SK-N-SH treated with all-trans-retinoic acid at 6 μM for 48 hours (cell line): Measurements from ENCODE around the gene FZD7.

Source experiments
- ATAC-seq: fragments of 200-7000 bp; cut with Tn5 transposase; 3 replicates; pipeline ENCODE4 v1.9.1; 2020; ENCODE audit warnings: mild to moderate bottlenecking, moderate library complexity
- ARNTL ChIP-seq: fragments of 450-650 bp; formaldehyde crosslinking; IDR thresholded peaks from 2 replicates; pipeline ENCODE4 v1.5.0; 2020; ENCODE audit warnings: low read depth, mild to moderate bottlenecking, moderate library complexity, borderline replicate concordance
- BACH2 ChIP-seq: fragments of 250-450 bp; sonication (Bioruptor Pico); IDR thresholded peaks from 2 replicates; pipeline ENCODE4 v1.9.0; 2021; ENCODE audit warnings: mild to moderate bottlenecking, borderline replicate concordance
- CSDC2 ChIP-seq: fragments of 250-450 bp; sonication (Bioruptor Pico); IDR thresholded peaks from 2 replicates; pipeline ENCODE4 v1.5.0; 2020; ENCODE audit warnings: mild to moderate bottlenecking, moderate library complexity
- ESRRG ChIP-seq: fragments of 250-450 bp; sonication (Bioruptor Pico); IDR thresholded peaks from 2 replicates; pipeline ENCODE4 v1.6.1; 2021; ENCODE audit warnings: mild to moderate bottlenecking
- GLIS3 ChIP-seq: fragments of 250-450 bp; sonication (Bioruptor Pico); IDR thresholded peaks from 2 replicates; pipeline ENCODE4 v1.5.0; 2020; ENCODE audit warnings: mild to moderate bottlenecking, moderate library complexity
- ISL1 ChIP-seq: fragments of 250-450 bp; sonication (Bioruptor Pico); IDR thresholded peaks from 2 replicates; pipeline ENCODE4 v2.1.2; 2022; ENCODE audit warnings: mild to moderate bottlenecking, moderate library complexity
- OSR1 ChIP-seq: fragments of 250-450 bp; sonication (Bioruptor Pico); IDR thresholded peaks from 2 replicates; pipeline ENCODE4 v1.8.0; 2022; ENCODE audit warnings: moderate library complexity, mild to moderate bottlenecking, inconsistent platforms
- POU6F1 ChIP-seq: fragments of 250-450 bp; sonication (Bioruptor Pico); IDR thresholded peaks from 2 replicates; pipeline ENCODE4 v1.8.0; 2021; ENCODE audit warnings: low read depth, mild to moderate bottlenecking, moderate library complexity, borderline replicate concordance
- PPARA ChIP-seq: fragments of 250-450 bp; sonication (Bioruptor Pico); IDR thresholded peaks from 2 replicates; pipeline ENCODE4 v1.5.0; 2020; ENCODE audit warnings: mild to moderate bottlenecking, borderline replicate concordance
- RARB ChIP-seq: fragments of 250-450 bp; sonication (Bioruptor Pico); IDR thresholded peaks from 2 replicates; pipeline ENCODE4 v1.8.0; 2021; ENCODE audit warnings: mild to moderate bottlenecking, moderate library complexity
- SNAI2 ChIP-seq: fragments of 250-450 bp; sonication (Bioruptor Pico); IDR thresholded peaks from 2 replicates; pipeline ENCODE4 v1.5.0; 2020; ENCODE audit warnings: mild to moderate bottlenecking, moderate library complexity
- TCF4 ChIP-seq: fragments of 250-450 bp; sonication (Bioruptor Pico); IDR thresholded peaks from 2 replicates; pipeline ENCODE4 v1.8.0; 2021; ENCODE audit warnings: mild to moderate bottlenecking, moderate library complexity, borderline replicate concordance
- TOX ChIP-seq: fragments of 250-450 bp; sonication (Bioruptor Pico); IDR thresholded peaks from 2 replicates; pipeline ENCODE4 v1.8.0; 2021; ENCODE audit warnings: mild to moderate bottlenecking, moderate library complexity, borderline replicate concordance
- ZC3H10 ChIP-seq: fragments of 250-450 bp; sonication (Bioruptor Pico); IDR thresholded peaks from 2 replicates; pipeline ENCODE4 v1.5.1; 2021; ENCODE audit warnings: mild to moderate bottlenecking, moderate library complexity
- ZFP3 ChIP-seq: fragments of 250-450 bp; sonication (Bioruptor Pico); IDR thresholded peaks from 2 replicates; pipeline ENCODE4 v1.5.0; 2020; ENCODE audit warnings: mild to moderate bottlenecking, moderate library complexity
- ZFP30 ChIP-seq: fragments of 450-650 bp; formaldehyde crosslinking; IDR thresholded peaks from 2 replicates; pipeline ENCODE4 v1.5.0; 2022; ENCODE audit warnings: mild to moderate bottlenecking, moderate library complexity
- ZNF565 ChIP-seq: fragments of 450-650 bp; formaldehyde crosslinking; conservative IDR thresholded peaks from 2 replicates; pipeline ENCODE4 v1.5.0; 2020; ENCODE audit warnings: low read depth, mild to moderate bottlenecking, moderate library complexity
- ZNF70 ChIP-seq: fragments of 450-650 bp; formaldehyde crosslinking; IDR thresholded peaks from 2 replicates; pipeline ENCODE4 v1.5.0; 2020; ENCODE audit warnings: mild to moderate bottlenecking, moderate library complexity
- ZNF8 ChIP-seq: fragments of 450-650 bp; formaldehyde crosslinking; IDR thresholded peaks from 2 replicates; pipeline ENCODE4 v1.5.0; 2020; ENCODE audit warnings: mild to moderate bottlenecking, moderate library complexity
- TF ChIP-seq, protein P1 (sequence below): fragments of 250-450 bp; sonication (Bioruptor Pico); IDR thresholded peaks from 2 replicates; pipeline ENCODE4 v1.5.1; 2020; ENCODE audit warnings: low read depth, mild to moderate bottlenecking, moderate library complexity
- TF ChIP-seq, protein P2 (sequence below): fragments of 250-450 bp; sonication (Bioruptor Pico); IDR thresholded peaks from 2 replicates; pipeline ENCODE4 v1.5.0; 2020; ENCODE audit warnings: mild to moderate bottlenecking, moderate library complexity

The FZD7 gene

DNA sequence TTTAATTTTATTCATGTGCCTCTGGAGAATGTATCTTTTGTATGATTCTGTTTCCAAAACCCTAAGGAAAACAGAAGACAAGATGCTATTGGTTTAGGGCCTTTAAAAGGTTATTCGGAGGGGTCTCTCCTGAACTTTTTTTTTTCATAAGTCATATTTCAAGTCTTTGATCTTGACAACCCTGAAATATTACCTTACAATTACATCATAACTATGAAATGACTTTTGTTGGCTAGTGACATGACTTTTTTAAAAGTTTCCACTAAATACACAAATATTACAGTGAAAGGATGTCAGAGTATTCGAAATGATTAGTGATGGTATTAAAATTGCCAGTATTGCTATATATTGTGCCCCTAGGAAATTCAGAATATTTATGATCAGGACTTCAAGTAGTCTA lies 31.8 kb upstream of the FZD7 start:
- TF ChIP-seq, protein P1, sequence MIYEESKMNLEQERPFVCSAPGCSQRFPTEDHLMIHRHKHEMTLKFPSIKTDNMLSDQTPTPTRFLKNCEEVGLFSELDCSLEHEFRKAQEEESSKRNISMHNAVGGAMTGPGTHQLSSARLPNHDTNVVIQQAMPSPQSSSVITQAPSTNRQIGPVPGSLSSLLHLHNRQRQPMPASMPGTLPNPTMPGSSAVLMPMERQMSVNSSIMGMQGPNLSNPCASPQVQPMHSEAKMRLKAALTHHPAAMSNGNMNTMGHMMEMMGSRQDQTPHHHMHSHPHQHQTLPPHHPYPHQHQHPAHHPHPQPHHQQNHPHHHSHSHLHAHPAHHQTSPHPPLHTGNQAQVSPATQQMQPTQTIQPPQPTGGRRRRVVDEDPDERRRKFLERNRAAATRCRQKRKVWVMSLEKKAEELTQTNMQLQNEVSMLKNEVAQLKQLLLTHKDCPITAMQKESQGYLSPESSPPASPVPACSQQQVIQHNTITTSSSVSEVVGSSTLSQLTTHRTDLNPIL (CRISPR knock-in tag), result no peak
- TF ChIP-seq CSDC2 (no peak), ZFP3 (CRISPR knock-in tag) (no peak), SNAI2 (no peak), TOX (CRISPR knock-in tag) (no peak)
- ATAC-seq, result no peak

DNA sequence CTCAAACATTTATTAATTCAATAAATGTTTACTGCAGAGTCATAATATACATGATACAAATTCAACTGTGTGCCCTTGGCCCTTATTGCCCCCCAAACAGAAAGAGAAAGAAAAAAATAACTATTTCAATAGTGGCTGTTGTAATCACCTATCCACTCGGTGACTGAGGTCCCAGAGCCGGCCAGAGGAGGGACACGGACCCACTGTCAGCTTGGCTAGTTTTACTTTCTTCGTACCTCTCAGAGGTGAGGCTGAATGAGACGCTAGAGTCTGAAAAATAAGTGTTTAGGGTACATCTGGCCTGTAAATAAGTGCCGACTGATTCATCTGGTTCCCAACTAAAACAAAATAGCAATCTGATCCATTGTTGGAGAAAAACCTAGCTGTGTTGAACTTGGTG lies 31.3 kb upstream of the FZD7 start:
- no peak for ATAC-seq

GRCh38 chr2:202005272-202005887 lies 28.3 kb upstream of the FZD7 start:
- ATAC-seq, result no peak
- TF ChIP-seq ZFP3 (CRISPR knock-in tag) (no peak), TCF4 (CRISPR knock-in tag) (no peak), SNAI2 (no peak), TOX (CRISPR knock-in tag) (no peak), ZNF8 (no peak), PPARA (CRISPR knock-in tag) (no peak), ZFP30 (CRISPR knock-in tag) (no peak), ESRRG (CRISPR knock-in tag) (no peak), OSR1 (CRISPR knock-in tag) (no peak), POU6F1 (no peak), RARB (CRISPR knock-in tag) (no peak), ARNTL (no peak), ISL1 (CRISPR knock-in tag) (no peak), ZNF565 (no peak), ZC3H10 (CRISPR knock-in tag) (no peak), GLIS3 (no peak), BACH2 (no peak), ZNF70 (CRISPR knock-in tag) (no peak)
- TF ChIP-seq, protein P2, sequence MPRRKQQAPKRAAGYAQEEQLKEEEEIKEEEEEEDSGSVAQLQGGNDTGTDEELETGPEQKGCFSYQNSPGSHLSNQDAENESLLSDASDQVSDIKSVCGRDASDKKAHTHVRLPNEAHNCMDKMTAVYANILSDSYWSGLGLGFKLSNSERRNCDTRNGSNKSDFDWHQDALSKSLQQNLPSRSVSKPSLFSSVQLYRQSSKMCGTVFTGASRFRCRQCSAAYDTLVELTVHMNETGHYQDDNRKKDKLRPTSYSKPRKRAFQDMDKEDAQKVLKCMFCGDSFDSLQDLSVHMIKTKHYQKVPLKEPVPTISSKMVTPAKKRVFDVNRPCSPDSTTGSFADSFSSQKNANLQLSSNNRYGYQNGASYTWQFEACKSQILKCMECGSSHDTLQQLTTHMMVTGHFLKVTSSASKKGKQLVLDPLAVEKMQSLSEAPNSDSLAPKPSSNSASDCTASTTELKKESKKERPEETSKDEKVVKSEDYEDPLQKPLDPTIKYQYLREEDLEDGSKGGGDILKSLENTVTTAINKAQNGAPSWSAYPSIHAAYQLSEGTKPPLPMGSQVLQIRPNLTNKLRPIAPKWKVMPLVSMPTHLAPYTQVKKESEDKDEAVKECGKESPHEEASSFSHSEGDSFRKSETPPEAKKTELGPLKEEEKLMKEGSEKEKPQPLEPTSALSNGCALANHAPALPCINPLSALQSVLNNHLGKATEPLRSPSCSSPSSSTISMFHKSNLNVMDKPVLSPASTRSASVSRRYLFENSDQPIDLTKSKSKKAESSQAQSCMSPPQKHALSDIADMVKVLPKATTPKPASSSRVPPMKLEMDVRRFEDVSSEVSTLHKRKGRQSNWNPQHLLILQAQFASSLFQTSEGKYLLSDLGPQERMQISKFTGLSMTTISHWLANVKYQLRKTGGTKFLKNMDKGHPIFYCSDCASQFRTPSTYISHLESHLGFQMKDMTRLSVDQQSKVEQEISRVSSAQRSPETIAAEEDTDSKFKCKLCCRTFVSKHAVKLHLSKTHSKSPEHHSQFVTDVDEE (CRISPR knock-in tag), result no peak
- TF ChIP-seq, protein P1 (CRISPR knock-in tag), result no peak

More for the DNA sequence above, 31.3 kb upstream of the FZD7 start:
- TF ChIP-seq RARB (CRISPR knock-in tag), result no peak
- TF ChIP-seq GLIS3, result no peak
- TF ChIP-seq ZC3H10 (CRISPR knock-in tag), result no peak
- no peak for TF ChIP-seq ZNF565
- TF ChIP-seq ZNF70 (CRISPR knock-in tag), result no peak

DNA sequence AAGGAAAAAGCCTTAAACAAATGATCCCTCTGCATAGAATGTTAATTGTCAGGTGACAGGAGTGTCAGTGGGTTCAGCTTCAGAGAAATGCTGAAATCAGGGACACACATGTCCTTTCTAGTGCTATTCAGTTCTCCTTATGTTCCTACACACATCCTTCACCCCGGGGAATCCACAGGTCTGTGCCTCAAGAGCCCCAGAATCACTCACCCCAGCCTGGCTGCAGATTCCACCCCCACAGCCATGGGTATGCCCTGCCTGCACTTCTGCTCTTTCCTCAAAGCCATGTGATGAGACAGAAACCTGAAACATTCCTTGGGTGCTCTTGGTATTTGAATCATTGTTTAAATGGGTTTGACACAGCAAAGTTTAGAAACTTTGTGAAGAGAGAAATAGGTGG lies 27.4 kb upstream of the FZD7 start:
- ATAC-seq, result no peak
- TF ChIP-seq BACH2 (no peak), POU6F1 (no peak), CSDC2 (no peak), OSR1 (CRISPR knock-in tag) (no peak), TOX (CRISPR knock-in tag) (no peak)
